ENCODE measurements around the gene MPZL3. TPM values are rescaled to one million over a fixed set of nuclear protein-coding genes. Genes with fewer than 3 reads are reported as not detected.
"Not testable (repeated sequence)": the region's sequence is repeated elsewhere in the genome, so short reads cannot be mapped to it uniquely, and the experiment has no call there.

The MPZL3 gene
- polyA plus RNA-seq, 1 donor (not counting 4 experiments of a cell fraction or from before 2014, with no cell fraction given): 7.9 TPM

- H3K36me3 ChIP-seq (ENCODE audit: control insufficient read depth in 2 of 2, extremely low read depth in 1 of 2, insufficient read depth in 2 of 2, low read length in 2 of 2): no peaks in the 10 kb centered on the region
- H2AFZ ChIP-seq (ENCODE audit: control insufficient read depth, low read length): no peak overlapping the region
- H3K79me2 ChIP-seq (ENCODE audit: control insufficient read depth, insufficient read depth, low read length): no peaks in the 10 kb centered on the region
- H3K27me3 ChIP-seq (ENCODE audit: control insufficient read depth, extremely low read depth, insufficient read depth, low read length): no peaks in the 10 kb centered on the region
- DNase-seq (ENCODE audit: low read depth, low spot score) (no peak), FAIRE-seq (no peak)
- peaks cover 12% of the 10 kb centered on the region for H3K4me1 ChIP-seq (ENCODE audit: control insufficient read depth, extremely low read depth, insufficient read depth, low read length)
- H4K20me1 ChIP-seq (ENCODE audit: control insufficient read depth, extremely low read depth, insufficient read depth, low read length): no peaks in the 10 kb centered on the region
- dilution Hi-C loops (cut with MboI; ENCODE audit: extremely low pct_ligation_motif_present, low sequenced_read_pairs): no loop called here
- no peak overlapping the region for H3K4me2 ChIP-seq (ENCODE audit: control insufficient read depth, extremely low read depth, insufficient read depth, low read depth, low read length)
- no peak overlapping the region for H3K9ac ChIP-seq (ENCODE audit: control insufficient read depth, extremely low read depth, insufficient read depth, low read length)
- TF ChIP-seq EZH2 (IDR thresholded peaks at IDR 0.05; ENCODE audit: low read length) (no peak), CTCF (optimal IDR thresholded peaks at IDR 0.05 in 1 of 3, IDR thresholded peaks at IDR 0.05 in 1 of 3, conservative IDR thresholded peaks at IDR 0.05 in 1 of 3; ENCODE audit: extremely low read depth in 1 of 3, insufficient read depth in 2 of 3, low read length in 3 of 3) (no peak)
- no peak overlapping the region for H3K4me3 ChIP-seq (ENCODE audit: control insufficient read depth in 2 of 3, extremely low read depth in 1 of 3, insufficient read depth in 2 of 3, low read depth in 1 of 3, low read length in 3 of 3)
- H3K9me3 ChIP-seq (ENCODE audit: control insufficient read depth, low read depth, low read length): no peaks in the 10 kb centered on the region
- no peaks in the 10 kb centered on the region for H3K9me1 ChIP-seq (ENCODE audit: control insufficient read depth, extremely low read depth, insufficient read depth, low read length)
- H3K27ac ChIP-seq (ENCODE audit: control insufficient read depth, insufficient read depth, low read length): no peak overlapping the region
Measured at GRCh38 chr11:118184784-118185579, 67.2 kb downstream of the MPZL3 start.

GRCh38 chr11:118183691-118184090 lies 68.5 kb downstream of the MPZL3 start:
- H4K20me1 ChIP-seq (ENCODE audit: control insufficient read depth, extremely low read depth, insufficient read depth, low read length); H3K4me2 ChIP-seq (ENCODE audit: control insufficient read depth, extremely low read depth, insufficient read depth, low read depth, low read length); H3K4me3 ChIP-seq (ENCODE audit: control insufficient read depth in 2 of 3, extremely low read depth in 1 of 3, insufficient read depth in 2 of 3, low read depth in 1 of 3, low read length in 3 of 3); H3K79me2 ChIP-seq (ENCODE audit: control insufficient read depth, insufficient read depth, low read length); dilution Hi-C loops (cut with MboI; ENCODE audit: extremely low pct_ligation_motif_present, low sequenced_read_pairs); H3K9me3 ChIP-seq (ENCODE audit: control insufficient read depth, low read depth, low read length); FAIRE-seq; H3K27ac ChIP-seq (ENCODE audit: control insufficient read depth, insufficient read depth, low read length); H2AFZ ChIP-seq (ENCODE audit: control insufficient read depth, low read length); H3K36me3 ChIP-seq (ENCODE audit: control insufficient read depth in 2 of 2, extremely low read depth in 1 of 2, insufficient read depth in 2 of 2, low read length in 2 of 2); H3K9ac ChIP-seq (ENCODE audit: control insufficient read depth, extremely low read depth, insufficient read depth, low read length); H3K27me3 ChIP-seq (ENCODE audit: control insufficient read depth, extremely low read depth, insufficient read depth, low read length); DNase-seq (ENCODE audit: low read depth, low spot score); H3K9me1 ChIP-seq (ENCODE audit: control insufficient read depth, extremely low read depth, insufficient read depth, low read length): not testable (repeated sequence)
- peaks cover 16% of the 10 kb centered on the region for H3K4me1 ChIP-seq (ENCODE audit: control insufficient read depth, extremely low read depth, insufficient read depth, low read length)

Data from keratinocyte (primary cell).